Measurements from ENCODE around the gene GINM1.

Gene GINM1

DNA sequence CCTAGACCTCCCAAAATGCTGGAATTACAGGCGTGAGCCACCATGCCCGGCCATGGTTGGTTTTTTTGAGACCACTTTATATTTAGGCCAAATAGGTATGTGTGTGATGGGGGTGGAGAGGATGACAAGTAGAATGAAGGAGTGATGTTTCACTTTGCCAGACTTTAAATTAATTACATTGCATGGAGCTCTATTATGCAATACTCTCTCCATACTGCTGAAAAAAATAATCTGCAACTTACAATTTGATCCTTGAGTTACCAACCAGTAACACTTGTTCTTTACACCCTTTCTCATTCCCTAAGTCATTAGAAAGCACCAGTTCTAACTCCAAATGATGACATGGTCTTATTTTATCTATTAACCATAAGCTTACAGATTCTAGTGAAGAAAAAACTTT, 26.8 kb downstream of the GINM1 start:
- TF ChIP-seq, protein P1, sequence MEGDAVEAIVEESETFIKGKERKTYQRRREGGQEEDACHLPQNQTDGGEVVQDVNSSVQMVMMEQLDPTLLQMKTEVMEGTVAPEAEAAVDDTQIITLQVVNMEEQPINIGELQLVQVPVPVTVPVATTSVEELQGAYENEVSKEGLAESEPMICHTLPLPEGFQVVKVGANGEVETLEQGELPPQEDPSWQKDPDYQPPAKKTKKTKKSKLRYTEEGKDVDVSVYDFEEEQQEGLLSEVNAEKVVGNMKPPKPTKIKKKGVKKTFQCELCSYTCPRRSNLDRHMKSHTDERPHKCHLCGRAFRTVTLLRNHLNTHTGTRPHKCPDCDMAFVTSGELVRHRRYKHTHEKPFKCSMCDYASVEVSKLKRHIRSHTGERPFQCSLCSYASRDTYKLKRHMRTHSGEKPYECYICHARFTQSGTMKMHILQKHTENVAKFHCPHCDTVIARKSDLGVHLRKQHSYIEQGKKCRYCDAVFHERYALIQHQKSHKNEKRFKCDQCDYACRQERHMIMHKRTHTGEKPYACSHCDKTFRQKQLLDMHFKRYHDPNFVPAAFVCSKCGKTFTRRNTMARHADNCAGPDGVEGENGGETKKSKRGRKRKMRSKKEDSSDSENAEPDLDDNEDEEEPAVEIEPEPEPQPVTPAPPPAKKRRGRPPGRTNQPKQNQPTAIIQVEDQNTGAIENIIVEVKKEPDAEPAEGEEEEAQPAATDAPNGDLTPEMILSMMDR (conservative IDR thresholded peaks at IDR 0.05; ENCODE audit: low read depth, low read length), result no peak
- no peak overlapping the region for H3K4me3 ChIP-seq (ENCODE audit: low read depth, low read length)

DNA sequence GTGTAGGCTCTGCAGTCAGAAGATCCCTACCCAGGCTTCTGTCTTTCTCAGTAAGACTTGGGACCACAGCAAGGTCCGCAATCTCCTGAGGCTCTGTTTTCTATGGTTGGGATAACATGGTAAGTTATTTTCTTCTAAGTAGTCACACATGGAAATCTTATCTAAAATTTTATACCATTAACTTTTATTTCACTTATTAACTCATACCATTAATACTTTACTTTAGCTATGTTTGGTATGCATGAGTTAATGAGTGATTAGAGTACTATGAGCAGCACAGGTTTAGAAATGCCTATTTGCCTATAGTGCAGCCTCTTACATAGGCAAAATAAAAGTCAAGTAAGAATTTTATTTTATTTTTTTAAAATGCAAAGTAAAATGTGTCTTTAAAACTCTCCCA, 27.2 kb downstream of the GINM1 start:
- TF ChIP-seq, protein P1 (conservative IDR thresholded peaks at IDR 0.05; ENCODE audit: low read depth, low read length), result no peak
- H3K4me3 ChIP-seq (ENCODE audit: low read depth, low read length), result no peak overlapping the region
- no peak for DNase-seq (ENCODE audit: low read depth)

More for the DNA sequence above, 26.8 kb downstream of the GINM1 start:
- DNase-seq (ENCODE audit: low read depth), result no peak

DNA sequence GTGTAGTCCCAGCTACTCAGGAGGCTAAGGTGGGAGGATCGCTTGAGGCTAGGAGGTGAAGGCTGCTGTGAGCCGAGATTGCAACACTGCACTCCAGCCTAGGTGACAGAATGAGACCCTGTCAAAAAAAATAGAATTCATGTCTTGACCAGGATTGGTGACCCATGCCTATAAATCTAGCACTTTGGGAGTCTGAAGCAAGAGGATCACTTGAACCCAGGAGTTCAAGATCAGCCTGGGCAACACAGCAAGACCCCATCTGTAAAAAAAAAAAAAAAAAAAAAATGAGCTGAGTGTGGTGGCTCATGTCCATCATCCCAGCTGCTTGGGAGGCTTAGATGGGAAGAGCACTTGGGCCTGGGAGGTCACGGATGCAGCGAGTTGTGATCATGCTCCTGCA, 34.3 kb downstream of the GINM1 start:
- TF ChIP-seq, protein P1 (conservative IDR thresholded peaks at IDR 0.05; ENCODE audit: low read depth, low read length), result no peak
- DNase-seq (ENCODE audit: low read depth), result no peak
- no peak overlapping the region for H3K4me3 ChIP-seq (ENCODE audit: low read depth, low read length)

DNA sequence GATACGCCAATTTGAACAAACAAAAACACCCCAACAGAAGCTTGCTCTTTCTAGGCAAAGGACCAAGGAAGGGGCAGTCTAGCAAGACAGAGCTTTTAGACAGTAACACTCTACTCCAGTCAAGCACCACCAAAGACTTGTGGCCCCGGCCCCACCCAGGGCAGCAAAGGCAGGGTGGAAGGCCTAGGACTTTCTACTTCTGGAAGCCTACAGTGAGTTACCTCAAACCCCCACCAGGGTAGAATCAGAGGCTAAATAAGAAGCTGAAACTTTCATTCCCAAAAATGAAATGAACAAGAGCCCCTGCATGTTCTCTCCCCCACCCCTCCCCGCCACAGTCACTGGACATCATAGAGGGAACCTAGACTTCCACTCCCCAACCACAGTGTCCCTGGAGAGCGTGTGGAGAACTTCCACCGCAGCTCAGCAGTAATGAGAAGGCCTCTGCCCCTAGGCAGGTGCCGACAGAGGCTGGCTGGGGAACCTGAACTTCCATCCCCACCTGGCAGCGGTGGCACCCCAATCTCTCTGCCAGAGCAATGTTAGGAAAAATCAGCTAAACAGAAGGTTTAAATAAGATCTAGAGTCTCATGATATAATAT, 42.3 kb downstream of the GINM1 start:
- DNase-seq (ENCODE audit: low read depth), result no peak
- H3K4me3 ChIP-seq (ENCODE audit: low read depth, low read length), result no peak overlapping the region
- TF ChIP-seq, protein P1 (conservative IDR thresholded peaks at IDR 0.05; ENCODE audit: low read depth, low read length), result no peak

DNA sequence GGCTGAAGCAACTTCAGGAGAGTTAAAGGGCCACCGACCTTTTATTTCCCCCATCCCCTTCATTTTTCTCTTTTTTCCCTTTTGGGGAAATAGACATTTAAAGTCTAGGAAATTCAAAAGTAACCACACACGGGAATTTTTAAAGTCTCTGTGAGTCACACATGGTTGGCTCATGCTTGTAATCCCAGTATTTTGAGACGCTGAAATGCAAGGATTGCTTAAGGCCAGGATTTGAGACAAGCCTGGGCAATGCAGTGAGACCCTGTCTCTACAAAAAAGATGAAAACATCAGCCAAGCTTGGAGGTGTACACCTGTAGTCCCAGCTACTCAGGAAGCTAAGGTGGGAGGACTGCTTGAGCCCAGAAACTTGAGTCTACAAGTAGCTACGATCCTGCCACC, 48.2 kb downstream of the GINM1 start:
- TF ChIP-seq, protein P1 (conservative IDR thresholded peaks at IDR 0.05; ENCODE audit: low read depth, low read length), result no peak
- peak; percentile 16 for DNase-seq (ENCODE audit: low read depth)
- no peak overlapping the region for H3K4me3 ChIP-seq (ENCODE audit: low read depth, low read length)

DNA sequence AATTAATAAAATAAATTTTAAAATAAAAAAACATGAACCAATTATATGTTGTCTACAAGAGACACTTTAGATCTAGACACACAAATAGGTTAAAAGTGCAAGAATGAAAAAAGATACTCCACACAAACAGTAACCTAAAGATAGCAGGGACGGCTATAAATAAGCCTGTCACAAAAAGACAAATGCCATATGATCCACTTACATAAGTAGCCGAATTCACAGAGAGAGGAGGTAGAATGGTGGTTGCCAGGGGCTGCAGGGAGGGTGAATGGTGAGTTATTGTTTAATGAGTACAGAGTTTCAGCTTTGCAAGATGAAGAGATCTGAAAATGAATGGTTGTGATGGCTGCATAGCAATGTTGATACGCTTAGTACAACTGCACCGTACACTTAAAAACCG, 49.6 kb downstream of the GINM1 start:
- no peak overlapping the region for H3K4me3 ChIP-seq (ENCODE audit: low read depth, low read length)
- DNase-seq (ENCODE audit: low read depth), result no peak
- TF ChIP-seq, protein P1 (conservative IDR thresholded peaks at IDR 0.05; ENCODE audit: low read depth, low read length), result no peak

DNA sequence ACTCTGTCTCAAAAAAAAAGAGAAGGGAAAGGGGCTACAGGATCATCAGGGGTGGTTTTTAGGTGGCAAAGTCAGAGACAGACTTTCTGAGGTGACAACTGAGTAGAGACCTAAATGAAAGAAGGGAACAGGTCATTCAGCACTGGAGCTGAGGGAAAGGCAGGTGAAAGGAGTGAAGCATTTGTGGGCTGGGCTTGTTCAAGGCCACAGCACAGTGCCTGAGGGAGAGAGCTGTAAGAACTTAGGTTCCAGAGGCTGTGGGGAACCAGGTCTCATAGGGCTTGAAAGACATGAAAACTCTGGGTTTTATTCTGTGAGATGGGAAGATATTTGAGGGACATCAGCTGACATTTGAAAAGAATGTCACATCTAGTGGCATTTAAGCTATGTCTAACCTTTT, 61.5 kb downstream of the GINM1 start:
- DNase-seq (ENCODE audit: low read depth), result no peak
- TF ChIP-seq, protein P1 (conservative IDR thresholded peaks at IDR 0.05; ENCODE audit: low read depth, low read length), result no peak
- H3K4me3 ChIP-seq (ENCODE audit: low read depth, low read length), result no peak overlapping the region
